ENCODE data around the gene CFD.
"Not testable (repeated sequence)": the region's sequence is repeated elsewhere in the genome, so short reads cannot be mapped to it uniquely, and the experiment has no call there.

CFD gene

DNA sequence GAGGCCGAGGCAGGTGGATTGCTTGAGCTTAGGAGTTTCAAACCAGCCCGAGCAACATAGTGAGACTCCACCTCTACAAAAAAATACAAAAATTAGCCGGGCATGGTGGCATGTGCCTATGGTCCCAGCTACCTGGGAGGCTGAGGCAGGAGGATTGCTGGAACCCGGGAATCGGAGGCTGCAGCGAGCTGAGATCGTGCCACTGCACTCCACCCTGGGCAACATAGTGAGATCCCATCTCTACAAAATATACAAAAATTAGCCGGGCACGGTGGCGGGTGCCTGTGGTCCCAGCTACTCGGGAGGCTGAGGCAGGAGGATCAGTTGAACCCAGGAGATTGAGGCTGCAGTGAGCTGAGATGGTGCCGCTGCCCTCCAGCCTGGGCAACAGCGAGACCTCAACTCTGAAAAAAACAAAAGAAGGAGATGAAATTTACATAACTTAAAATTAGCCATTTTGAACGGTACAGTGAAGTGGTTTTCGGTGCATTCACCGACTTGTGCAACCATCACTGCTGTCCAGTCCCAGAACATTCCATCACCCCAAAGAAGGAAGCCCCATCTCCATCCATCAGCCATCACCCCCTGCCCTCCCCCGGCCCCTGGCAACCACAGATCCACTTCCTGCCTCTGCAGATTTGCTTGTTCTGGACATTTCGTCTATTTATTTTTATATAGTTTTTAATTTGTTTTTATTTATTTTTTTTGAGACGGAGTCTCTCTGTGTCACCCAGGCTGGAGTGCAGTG lies 33.4 kb upstream of the CFD start:
- peak; percentile 21 to 37 for DNase-seq

DNA sequence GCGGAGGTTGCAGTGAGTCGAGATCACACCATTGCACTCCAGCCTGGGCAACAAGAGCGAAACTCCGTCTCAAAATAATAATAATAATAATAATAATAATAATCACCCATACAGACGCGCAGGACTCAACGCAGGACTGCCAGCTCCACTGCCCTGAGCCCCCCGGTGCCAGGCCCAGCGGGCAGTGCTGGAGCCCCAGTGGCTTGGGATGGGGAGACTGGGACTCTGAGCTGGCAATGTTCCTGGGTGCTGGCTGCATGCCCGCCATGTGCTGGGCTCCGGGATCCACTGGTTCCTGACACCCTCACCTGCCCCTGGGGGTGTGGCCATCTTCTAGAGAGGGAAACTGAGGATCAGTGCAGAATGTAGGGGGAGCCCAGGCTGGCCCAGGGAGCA lies 32.2 kb upstream of the CFD start:
- DNase-seq: no peak

DNA sequence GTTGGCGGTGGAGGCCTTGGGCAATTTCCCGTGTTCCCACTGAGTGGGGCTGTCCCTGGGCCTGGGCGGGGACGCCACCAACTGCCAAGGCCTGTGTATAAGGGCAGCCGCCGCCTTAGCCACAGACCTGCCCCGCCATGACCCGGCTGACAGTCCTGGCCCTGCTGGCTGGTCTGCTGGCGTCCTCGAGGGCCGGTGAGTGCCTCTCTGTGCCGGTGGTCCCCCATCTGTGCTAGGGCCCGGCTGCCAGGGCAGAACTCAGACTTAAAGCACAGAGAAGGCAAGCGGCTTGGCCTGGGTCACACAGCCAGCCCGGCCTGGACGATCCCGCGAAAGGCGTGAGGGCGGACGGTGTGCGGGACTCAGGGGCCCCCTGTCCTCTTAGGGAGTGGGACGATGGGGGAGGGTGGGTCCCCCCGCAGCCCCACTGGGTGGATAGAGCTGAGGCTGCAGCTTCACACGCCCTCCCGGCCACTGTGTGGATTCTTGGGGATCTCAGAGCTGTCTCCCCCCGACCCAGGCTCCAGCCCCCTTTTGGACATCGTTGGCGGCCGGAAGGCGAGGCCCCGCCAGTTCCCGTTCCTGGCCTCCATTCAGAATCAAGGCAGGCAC lies 31.6 kb upstream of the CFD start, which contains the start of gene AZU1:
AZU1 (plus strand) TSS at position 128 of the 612 bp plus-strand sequence; CDS start at position 138, 10 bp downstream.
- DNase-seq: peak; percentile 81

DNA sequence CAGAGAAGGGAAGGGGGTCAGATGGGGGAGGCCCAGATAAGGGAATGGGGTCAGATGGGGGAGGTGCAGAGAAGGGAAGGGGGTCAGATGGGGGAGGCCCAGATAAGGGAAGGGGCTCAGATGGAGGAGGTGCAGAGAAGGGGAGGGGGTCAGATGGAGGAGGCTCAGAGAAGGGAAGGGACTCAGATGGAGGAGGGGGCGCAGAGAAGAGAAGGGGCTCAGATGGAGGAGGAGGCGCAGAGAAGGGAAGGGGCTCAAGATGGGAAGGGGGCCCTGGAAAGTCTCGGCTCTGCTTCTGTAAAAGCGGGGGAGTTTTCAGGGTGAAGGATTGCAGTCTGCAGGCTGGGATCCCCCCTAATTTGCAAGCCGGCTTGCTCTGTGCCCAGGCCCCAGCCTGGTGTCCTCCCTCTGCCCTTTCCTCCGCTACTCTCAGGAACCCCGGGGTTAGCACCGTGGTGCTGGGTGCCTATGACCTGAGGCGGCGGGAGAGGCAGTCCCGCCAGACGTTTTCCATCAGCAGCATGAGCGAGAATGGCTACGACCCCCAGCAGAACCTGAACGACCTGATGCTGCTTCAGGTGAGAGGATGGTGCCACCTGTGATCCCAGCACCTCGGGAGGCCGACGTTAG lies 30.2 kb upstream of the CFD start:
- DNase-seq: no peak

DNA sequence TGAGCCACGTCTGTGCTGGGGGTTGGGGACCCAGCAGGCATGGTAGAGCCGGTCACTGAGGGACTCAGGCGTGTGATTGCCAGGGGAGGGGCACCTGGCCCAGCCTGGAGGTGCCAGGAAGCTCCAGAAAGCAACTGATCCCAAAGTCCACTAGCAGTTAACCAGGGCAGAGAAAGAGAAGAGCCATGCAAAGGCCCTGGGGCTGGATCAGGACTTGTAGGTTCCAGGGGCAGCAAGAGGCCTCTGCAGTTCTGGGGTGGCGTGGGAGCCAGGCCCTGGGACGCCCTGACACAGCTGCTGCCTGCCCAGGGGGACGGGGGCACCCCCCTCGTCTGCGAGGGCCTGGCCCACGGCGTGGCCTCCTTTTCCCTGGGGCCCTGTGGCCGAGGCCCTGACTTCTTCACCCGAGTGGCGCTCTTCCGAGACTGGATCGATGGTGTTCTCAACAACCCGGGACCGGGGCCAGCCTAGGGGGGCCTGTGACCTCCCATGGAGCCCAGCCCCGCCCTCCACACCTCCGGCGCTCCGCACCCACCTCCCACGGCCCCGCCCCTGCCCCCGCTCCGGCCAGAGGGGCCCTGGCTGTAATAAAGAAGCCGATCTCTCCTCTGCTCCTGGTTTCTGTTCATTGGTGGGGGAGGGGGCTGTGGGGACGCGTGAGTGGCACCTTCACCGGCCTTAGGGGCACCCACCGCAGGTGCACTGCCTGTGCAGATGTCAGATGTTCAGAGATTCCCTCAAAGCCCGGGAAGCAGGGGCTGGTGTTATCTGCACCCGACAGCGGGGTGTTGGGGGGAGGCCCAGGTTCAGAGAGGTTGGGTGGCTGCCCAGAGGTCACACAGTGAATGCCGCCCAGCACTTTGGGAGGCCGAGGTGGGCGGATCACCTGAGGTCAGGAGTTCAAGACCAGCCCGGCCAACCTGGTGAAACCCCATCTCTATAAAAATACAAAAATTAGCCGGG lies 27.8 kb upstream of the CFD start:
- DNase-seq: no peak

DNA sequence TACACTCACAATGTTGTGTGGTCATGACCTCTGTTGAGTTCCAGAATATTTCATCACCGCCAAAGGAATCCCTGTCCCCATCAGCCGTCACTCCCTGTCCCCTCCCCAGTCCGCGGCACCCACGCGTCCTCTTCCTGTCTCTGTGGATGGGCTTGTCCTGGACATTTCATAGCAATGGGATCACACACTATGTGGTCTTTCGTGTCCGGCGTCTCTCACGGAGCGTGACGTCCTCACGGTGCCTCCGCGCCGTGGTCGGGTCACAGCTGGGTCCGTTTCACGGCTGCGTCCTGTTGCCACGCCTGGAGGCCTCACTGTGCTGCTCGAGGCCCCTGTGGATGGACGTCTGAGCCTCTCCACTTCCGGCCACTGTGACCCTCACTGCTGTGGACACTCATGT lies 25.2 kb upstream of the CFD start:
- DNase-seq: no peak

DNA sequence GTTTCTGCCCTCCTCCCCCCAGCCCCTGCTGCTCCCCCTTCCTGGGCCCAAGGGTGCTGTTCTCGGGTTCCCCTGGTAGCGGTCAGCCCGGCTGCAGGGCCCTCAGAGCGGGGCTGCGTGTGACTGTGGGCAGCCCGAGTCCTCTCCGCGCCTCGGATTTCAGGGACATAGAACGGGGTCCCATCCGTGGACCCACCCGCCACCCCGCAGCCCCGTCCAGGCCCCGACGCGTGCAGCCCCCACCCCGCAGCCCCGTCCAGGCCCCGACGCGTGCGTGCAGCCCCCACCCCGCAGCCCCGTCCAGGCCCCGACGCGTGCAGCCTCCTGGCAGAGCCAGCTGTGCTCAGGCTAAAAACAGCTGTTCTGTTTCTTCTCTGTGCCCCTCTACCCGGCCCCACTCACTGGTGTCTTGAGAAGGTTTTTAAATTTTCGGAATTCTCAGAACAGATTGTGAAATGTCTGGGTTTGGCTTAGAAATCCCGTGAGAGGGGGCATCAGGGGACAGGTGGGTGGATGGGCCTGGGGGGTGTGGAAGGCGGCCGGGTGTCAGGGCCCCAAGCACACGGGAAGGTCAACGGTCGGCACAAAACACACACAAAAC lies 24.2 kb upstream of the CFD start:
- no peak for DNase-seq

DNA sequence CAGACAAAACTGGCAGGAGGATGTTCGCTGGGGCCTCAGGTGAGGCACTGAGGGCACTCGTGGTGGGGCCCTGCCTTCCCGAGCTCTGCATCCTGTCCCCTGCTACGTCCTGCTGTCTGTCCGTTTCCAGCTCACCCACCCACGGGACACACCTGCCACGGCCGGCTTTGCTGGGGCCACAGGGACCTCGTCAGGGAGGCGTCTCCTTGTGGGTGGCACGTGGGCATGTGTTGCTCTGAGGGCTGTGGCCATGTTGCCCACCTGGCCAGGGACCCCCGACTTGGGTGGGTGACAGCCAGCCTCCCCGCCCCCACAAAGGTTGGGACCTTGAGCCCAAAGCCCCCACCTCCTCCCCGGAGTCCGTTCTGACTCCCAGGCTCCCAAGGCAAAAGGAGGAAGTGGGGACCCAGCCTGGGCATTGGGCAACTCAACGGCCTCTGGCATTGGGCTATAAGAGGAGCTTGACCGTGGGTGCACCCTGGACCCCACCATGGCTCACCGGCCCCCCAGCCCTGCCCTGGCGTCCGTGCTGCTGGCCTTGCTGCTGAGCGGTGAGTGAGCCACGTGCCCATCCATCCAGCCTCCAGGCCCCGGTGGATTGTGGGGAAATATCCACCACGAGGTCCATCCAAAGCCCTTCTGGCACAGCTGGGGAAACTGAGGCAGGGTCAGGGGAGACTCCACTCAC lies 18.8 kb upstream of the CFD start, which contains the start of gene PRTN3:
PRTN3 (plus strand) TSS at position 481 of the 688 bp plus-strand sequence; CDS start at position 491, 10 bp downstream.
- DNase-seq: peak; percentile 43 to 62

DNA sequence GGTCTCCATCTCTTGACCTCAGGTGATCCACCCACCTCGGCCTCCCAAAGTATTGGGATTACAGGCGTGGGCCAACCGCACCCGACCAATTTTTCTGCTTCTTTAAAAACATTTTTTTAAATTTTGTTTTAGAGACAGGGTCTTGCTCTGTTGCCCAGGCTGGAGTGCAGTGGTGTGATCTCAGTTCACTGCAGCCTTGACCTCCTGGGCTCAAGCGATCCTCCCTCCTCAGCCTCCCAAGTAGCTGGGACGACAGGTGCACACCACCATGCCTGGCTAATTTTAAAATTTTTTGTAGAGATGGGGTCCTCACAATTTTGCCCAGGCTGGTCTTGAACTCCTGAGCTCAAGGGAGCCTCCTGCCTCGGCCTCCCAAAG lies 16.7 kb upstream of the CFD start:
- DNase-seq: not testable (repeated sequence)

DNA sequence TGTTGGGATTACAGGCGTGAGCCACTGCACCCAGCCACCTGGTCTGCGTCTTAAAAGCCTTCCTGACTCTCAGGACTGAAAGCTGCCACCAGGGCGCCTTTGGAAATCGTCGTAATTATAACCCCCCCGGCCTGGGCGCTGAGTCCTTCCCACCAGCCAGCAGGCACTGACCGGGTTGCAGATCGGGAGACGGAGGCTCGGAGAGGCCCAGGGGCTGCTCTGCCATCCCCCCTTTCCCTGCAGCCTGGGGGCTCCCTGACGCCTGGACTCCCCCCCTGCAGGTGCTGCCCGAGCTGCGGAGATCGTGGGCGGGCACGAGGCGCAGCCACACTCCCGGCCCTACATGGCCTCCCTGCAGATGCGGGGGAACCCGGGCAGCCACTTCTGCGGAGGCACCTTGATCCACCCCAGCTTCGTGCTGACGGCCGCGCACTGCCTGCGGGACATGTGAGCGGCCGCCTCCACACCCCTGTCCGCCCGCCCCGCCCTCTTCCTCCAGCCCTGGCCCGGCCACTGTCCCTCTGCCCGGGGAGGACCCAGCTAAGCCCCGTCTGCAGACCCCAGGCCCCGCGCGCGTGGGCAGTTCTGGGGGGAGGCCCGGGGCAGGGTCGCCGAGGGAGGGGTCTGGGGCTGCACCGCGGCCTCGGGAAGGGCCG lies 16.2 kb upstream of the CFD start:
- no peak for DNase-seq

DNA sequence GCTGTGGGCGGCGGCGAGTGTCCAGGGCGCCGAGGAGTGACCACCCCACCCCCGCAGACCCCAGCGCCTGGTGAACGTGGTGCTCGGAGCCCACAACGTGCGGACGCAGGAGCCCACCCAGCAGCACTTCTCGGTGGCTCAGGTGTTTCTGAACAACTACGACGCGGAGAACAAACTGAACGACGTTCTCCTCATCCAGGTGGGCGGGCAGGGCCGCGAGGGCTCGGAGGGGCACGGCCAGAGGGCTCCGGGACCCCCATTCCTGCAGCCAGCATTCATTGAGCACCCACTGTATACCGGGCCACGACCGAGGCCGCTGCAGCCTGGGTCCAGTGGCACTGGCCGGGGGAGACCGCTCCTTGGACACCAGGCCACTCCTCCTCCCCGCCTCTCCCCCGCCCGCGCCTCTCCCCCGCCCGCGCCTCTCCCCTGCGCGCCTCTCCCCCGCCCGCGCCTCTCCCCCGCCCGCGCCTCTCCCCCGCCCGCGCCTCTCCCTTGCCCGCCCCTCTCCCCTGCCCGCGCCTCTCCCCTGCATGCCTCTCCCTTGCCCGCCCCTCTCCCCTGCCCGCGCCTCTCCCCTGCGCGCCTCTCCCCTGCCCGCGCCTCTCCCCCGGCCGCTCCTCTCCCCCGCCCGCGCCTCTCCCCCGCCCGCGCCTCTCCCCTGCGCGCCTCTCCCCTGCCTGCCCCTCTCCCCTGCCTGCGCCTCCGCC lies 15.5 kb upstream of the CFD start:
- no peak for DNase-seq

DNA sequence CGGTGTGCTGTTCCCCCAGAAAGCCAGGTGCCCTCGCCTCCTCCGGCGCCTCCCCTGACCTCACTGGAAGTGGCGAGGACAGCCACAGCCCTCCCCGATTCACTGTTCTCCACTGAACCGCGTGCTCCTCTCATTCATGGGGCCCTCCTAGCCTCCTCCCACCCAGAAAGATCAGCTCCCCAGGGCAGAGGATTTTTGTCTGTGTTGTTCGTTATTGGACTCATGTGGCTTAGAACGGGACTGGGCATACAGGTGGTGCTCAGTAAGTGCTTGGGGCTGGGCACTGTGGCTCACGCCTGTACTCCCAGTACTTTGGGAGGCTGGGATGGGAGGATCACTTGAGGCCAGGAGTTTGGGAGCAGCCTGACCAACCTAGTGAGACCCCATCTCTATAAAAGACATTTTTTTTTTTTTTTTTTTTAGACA lies 14.9 kb upstream of the CFD start:
- DNase-seq: no peak

DNA sequence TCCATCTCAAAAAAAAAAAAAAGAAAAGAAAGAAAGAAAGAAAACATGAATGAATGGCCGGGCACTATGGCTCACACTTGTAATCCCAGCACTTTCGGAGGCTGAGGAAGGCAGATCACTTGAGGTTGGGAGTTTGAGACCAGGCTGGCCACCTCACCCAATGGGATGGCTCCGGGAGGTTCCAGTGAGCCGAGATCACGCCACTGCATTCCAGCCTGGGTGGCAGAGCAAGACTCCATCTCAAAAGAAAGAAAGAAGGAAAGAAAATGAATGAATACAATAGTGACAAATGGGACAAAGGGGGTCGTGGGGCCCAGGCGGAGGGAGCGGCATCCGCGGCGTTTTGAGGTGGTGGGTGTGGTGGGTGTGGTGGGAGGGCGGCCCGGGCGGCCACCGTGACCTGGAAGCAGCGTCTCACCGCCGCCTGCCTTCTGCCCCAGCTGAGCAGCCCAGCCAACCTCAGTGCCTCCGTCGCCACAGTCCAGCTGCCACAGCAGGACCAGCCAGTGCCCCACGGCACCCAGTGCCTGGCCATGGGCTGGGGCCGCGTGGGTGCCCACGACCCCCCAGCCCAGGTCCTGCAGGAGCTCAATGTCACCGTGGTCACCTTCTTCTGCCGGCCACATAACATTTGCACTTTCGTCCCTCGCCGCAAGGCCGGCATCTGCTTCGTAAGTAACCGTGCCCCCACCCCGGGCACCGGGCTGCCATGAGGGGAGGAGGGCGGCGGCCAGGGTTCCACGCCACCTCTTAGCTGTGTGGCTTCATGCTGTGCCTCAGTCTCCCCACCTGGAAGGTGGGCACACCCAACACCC lies 13.6 kb upstream of the CFD start:
- no peak for DNase-seq

DNA sequence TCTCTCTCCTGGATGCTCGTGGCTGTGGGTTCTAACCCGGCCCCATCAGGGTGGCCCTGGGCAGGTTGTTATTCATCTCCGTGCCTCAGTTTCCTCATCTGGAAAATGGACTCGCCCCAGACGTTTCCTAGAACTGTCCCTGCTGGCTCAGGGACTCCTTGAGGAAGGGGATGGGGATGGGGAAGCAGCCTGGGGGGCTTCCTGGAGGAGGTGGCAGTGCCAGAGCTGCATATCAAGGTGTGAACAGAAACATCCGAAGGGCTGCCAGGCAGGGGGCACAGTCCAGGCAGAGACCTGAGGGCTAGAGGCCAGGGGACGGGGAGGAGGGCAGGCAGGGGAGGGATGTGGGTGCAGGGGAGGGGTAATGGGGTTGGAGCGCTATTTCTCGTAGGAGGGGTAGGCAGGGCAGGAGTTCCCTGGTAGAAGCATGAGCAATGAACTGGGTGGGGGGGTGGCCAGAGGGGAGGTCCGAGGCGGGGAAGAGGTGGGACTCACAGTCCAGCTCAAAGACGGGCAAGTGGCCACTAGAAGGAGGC lies 11.0 kb upstream of the CFD start:
- DNase-seq: no peak

DNA sequence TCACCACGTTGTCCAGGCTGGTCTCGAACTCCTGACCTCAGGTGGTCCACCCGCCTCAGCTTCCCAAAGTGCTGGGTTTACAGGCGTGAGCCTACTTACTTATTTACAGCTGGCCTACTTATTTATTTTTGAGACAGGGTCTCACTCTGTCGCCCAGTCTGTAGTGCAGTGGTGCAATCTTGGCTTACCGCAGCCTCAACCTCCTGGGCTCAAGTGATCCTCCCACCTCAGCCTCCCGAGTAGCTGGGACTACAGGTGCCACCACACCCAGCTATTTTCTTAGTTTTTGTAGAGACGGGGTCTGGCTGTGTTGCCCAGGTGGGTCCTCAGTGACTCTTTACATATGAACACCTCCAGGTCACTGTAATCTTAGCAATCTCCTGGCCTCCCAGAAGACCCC lies 10.3 kb upstream of the CFD start:
- not testable (repeated sequence) for DNase-seq

DNA sequence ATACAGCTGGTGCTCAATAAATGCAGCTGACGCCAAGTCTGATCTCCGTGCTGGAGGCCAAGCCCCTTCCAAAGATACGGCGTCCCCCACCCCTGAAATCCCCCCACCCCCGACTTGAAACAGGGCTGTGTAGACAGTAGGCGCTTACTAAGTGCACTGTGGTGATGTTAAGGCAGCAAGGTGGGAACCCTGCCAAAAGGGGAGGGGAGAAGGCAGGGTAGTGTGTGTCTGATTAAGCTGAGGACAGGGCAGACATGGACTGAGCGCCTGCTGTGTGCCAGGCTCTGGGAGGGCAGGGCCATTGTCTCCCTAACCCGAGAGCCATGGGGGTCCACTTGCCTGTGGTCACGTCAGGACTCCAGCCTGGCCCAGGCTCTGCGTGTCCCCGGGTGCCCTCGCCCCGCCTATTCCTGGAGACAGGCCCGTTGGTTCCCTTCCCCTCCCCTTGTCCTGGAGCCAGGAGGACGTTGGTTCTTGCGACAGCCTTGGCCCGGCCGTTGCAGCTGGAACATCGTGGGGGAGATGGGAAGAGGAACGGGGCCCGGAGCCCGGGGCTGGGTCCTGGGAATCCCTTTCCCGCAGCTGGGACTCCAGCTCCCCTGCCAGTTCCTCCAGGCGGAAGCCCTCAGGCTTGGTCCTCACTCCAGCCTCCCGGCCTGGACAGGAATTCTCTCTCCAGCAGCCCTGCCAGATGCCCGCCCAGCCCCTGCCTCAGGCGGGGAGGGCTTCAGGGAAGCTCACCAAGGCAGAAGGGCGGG lies 9.1 kb upstream of the CFD start:
- DNase-seq: peak; percentile 34 to 36

DNA sequence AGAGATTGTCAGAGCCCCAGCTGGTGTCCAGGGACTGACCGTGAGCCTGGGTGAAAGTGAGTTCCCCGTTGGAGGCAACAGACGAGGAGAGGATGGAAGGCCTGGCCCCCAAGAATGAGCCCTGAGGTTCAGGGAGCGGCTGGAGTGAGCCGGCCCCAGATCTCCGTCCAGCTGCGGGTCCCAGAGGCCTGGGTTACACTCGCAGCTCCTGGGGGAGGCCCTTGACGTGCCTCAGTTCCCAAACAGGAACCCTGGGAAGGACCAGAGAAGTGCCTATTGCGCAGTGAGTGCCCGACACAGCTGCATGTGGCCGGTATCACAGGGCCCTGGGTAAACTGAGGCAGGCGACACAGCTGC lies 8.5 kb upstream of the CFD start:
- DNase-seq: no peak

DNA sequence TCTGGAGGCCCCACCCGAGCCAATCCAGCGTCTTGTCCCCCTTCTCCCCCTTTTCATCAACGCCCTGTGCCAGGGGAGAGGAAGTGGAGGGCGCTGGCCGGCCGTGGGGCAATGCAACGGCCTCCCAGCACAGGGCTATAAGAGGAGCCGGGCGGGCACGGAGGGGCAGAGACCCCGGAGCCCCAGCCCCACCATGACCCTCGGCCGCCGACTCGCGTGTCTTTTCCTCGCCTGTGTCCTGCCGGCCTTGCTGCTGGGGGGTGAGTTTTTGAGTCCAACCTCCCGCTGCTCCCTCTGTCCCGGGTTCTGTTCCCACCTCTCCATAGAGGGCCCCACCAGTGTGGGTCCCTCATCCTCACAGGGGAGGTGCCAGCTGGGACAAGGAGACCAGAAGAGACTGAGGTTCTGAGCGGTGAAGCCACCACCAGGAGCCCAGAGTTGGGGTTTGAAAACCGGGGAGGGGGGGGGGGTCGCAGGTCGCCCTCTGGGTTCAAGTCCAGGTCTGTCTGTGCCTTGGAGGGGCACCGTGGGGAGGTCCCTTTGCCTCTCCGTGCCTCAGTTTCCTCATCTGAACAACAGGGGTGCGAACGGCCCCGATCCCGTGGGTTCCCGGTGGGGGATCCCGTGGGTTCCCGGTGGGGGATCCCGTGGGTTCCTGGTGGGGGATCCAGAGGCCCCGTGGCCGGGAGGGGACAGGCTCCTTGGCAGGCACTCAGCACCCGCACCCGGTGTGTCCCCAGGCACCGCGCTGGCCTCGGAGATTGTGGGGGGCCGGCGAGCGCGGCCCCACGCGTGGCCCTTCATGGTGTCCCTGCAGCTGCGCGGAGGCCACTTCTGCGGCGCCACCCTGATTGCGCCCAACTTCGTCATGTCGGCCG lies 7.1 kb upstream of the CFD start, which contains the start of gene ELANE:
ELANE (plus strand) TSS at position 168 of the 878 bp plus-strand sequence; CDS start at position 194, 26 bp downstream.
- DNase-seq: no peak

Measured in inflammatory macrophage treated with lipopolysaccharide for 1 hour (primary cell).